Measurements from ENCODE around the gene RING1. TPM values are rescaled to one million over a fixed set of nuclear protein-coding genes. Genes with fewer than 3 reads are reported as not detected.
A peak's percentile ranks its signal among the peaks of the same experiment; 100 is the strongest.

The RING1 gene
- total RNA-seq, 1 experiment from 2014 or later: 31.0 TPM

- no peak for DNase-seq
- H4K8ac ChIP-seq (replicated peaks; ENCODE audit: insufficient read length, low read depth, low read length): no peak overlapping the region
- no CpG with 5 or more reads among the region's 9 CpGs for WGBS (ENCODE audit: extremely low coverage, insufficient read length, low lambda C conversion rate)
- no peak overlapping the region for H3K23ac ChIP-seq (ENCODE audit: insufficient read length, low read depth, low read length)
- H2BK20ac ChIP-seq (ENCODE audit: low read depth, low read length, poor library complexity, severe bottlenecking): no peak overlapping the region
- no peak overlapping the region for H3K18ac ChIP-seq (ENCODE audit: insufficient read length, low read depth, low read length)
- Mint-ChIP-seq H3K4me1 (peaks cover 4 to 8% of the 10 kb centered on the region in 2 experiments), H3K36me3 (ENCODE audit: insufficient read depth in 1 of 3, low read depth in 3 of 3) (no peaks in the 10 kb centered on the region), H3K27ac (peak overlapping the region in 1 of 3 experiments; percentile 23; a peak in 2 of 7 replicates), H3K4me3 (no peak overlapping the region), H3K27me3 (ENCODE audit: low read depth) (peaks cover 22% of the 10 kb centered on the region), H3K9me3 (no peaks in the 10 kb centered on the region)
- H3K14ac ChIP-seq (ENCODE audit: insufficient read depth, low read length): no peak overlapping the region
- H2BK15ac ChIP-seq (ENCODE audit: low read depth, low read length): no peak overlapping the region
- no peak overlapping the region for H2BK12ac ChIP-seq (ENCODE audit: insufficient read length, low read depth, low read length)
- H3K9me3 ChIP-seq (ENCODE audit: control insufficient read depth, low read depth, low read length): no peaks in the 10 kb centered on the region
- no peaks in the 10 kb centered on the region for H3K79me2 ChIP-seq (ENCODE audit: insufficient read depth, low read length)
- H3K4ac ChIP-seq (ENCODE audit: low read depth, low read length): no peak overlapping the region
- no peak overlapping the region for H3K27ac ChIP-seq (ENCODE audit: insufficient read length, low read depth, low read length)
- H3K27me3 ChIP-seq (ENCODE audit: insufficient read depth, low read length): no peaks in the 10 kb centered on the region
- H3K56ac ChIP-seq (ENCODE audit: insufficient read length, low read depth, low read length): no peak overlapping the region
- H4K5ac ChIP-seq (ENCODE audit: insufficient read length, low read depth, low read length): no peak overlapping the region
- no peak overlapping the region for H4K91ac ChIP-seq (ENCODE audit: insufficient read length, low read depth, low read length)
- H3K79me1 ChIP-seq (ENCODE audit: insufficient read depth, low read depth, low read length, poor library complexity, severe bottlenecking): no peaks in the 10 kb centered on the region
- H3K4me2 ChIP-seq (ENCODE audit: insufficient read depth, insufficient read length, low read length): no peak overlapping the region
- H3K4me1 ChIP-seq (ENCODE audit: insufficient read depth, low read length): no peaks in the 10 kb centered on the region
- H3K9ac ChIP-seq (ENCODE audit: extremely low read depth, insufficient read length, low read length): no peak overlapping the region
- no peak overlapping the region for H2BK5ac ChIP-seq (ENCODE audit: insufficient read length, low read length)
- no peak for TF ChIP-seq CTCF (conservative IDR thresholded peaks at IDR 0.05)
- H2AK5ac ChIP-seq (ENCODE audit: insufficient read length, low read length): no peak overlapping the region
- no peak overlapping the region for H3T11ph ChIP-seq (ENCODE audit: low read length)
- H3K23me2 ChIP-seq (ENCODE audit: insufficient read length, low read depth, low read length, poor library complexity, severe bottlenecking): no peaks in the 10 kb centered on the region
- no peak overlapping the region for H2AFZ ChIP-seq (ENCODE audit: low read length)
- peaks cover 3% of the 10 kb centered on the region for H4K20me1 ChIP-seq (ENCODE audit: control insufficient read depth, insufficient read depth, insufficient read length)
- H2BK120ac ChIP-seq (ENCODE audit: low read depth, low read length, poor library complexity, severe bottlenecking): no peak overlapping the region
Measured at GRCh38 chr6:33170176-33171015, 37.9 kb upstream of the RING1 start.
